Kidney capillary endothelial cell (primary cell): ENCODE measurements around the gene AK4.
"Not testable (repeated sequence)": the region's sequence is repeated elsewhere in the genome, so short reads cannot be mapped to it uniquely, and the experiment has no call there.

ENCODE experiments used
- DNase-seq: peaks from one replicate; pipeline ENCODE4 v3.0.0-alpha.2; 2018; ENCODE audit warnings: low spot score

Gene AK4

GRCh38 chr1:65148178-65148547, at the start of gene AK4:
AK4 (plus strand) TSS chr1:65148203; CDS start chr1:65148408, 205 bp downstream.
- DNase-seq: not testable (repeated sequence)

DNA sequence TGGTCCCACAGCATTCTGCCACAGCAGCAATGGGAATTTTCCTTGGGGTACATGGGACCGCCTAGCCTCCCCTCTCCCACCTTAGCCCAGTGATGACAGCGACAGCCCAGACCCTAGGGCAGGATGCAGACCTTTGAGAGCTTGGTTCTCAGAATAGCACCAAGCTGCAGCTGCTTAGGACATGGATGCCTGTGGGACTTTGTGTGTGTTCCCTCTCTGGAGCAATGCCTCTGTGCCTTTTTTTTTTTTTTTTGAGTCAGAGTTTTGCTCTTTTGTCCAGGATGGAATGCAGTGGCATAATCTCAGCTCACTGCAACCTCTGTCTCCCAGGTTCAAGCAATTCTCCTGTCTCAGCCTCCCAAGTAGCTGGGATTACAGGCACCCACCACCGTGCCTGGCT, 44.2 kb upstream of the AK4 start:
- DNase-seq: no peak

GRCh38 chr1:65104854-65105534, 43.0 kb upstream of the AK4 start:
- no peak for DNase-seq

DNA sequence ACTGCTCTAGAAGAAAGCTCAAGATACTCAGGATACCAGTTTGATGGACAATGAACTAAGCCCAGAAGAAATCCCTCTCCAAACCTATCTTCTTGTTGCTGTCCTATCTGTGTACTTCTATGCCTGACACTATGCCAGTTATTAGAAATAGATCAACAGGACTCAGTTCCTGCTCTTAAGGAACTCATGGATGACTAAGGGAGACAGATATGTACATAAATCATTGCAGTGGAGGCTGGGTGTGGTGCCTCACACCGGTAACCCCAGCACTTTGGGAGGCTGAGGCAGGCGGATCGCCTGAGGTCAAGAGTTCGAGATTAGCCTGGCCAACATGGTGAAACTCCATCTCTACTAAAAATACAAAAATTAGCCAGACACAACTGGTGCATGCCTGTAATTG, 42.4 kb upstream of the AK4 start:
- DNase-seq: no peak

GRCh38 chr1:65108025-65108642, 39.9 kb upstream of the AK4 start:
- DNase-seq: no peak

DNA sequence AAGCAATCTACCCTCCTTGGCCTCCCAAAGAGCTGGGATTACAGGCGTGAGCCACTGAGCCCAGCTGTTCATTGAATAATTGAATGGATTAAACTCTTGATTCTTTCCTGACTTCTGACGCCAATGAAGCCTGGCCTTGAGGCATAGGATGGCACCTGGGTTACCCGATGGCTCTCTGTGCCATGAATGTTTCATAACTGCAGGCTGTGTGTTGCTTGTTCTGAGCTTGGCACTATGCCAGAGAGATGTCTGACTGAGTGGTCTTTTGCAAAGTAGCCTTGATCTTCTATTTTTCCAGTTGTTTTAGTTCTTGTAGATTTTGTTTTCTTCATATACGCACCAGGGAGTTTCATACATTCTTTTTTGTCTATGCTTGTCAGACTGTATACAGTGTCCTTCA, 38.5 kb upstream of the AK4 start:
- no peak for DNase-seq

DNA sequence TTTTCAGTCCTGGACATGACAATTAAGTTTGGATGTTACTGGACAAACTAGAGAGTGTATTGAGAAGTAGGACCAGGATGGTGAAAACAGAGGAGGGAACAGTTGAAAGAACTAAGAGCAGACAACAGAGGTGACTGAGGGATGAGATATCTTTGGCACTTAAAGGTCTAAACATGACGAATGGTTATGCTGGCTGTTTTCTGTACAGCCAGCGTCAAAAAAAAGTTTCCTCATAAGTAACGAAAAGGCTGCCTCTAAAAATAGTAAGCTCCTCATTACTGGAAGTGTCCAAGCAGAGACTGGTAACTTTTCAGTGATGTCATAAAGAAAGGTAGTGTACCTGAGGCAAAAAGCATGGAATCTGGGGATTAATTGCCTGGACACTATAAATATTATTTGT, 35.2 kb upstream of the AK4 start:
- DNase-seq: no peak

GRCh38 chr1:65113298-65113697, 34.7 kb upstream of the AK4 start:
- no peak for DNase-seq

- DNase-seq: no peak
Observed at GRCh38 chr1:65114322-65114721, 33.7 kb upstream of the AK4 start.

GRCh38 chr1:65119951-65120350, 28.1 kb upstream of the AK4 start:
- no peak for DNase-seq

- DNase-seq: not testable (repeated sequence)
Observed at GRCh38 chr1:65129104-65129503, 18.9 kb upstream of the AK4 start.

DNA sequence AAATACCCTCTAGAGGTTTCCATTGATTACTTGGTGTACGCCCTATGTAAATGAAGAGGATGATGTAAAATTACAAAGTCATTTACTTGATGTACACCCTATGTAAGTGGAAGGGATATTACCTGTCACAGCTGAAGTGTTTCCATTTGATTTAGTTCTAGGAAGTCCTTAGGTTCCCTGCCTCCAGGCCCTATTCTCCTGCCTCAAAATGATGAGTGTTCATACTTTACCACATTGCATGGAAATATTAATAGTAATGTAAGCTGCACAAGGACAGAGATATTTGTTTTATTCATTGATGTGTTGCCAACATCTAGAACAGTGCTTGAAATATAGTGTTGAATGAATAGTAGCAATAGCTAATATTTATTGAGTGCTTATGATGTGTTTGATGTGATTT, 9.5 kb upstream of the AK4 start:
- no peak for DNase-seq

DNA sequence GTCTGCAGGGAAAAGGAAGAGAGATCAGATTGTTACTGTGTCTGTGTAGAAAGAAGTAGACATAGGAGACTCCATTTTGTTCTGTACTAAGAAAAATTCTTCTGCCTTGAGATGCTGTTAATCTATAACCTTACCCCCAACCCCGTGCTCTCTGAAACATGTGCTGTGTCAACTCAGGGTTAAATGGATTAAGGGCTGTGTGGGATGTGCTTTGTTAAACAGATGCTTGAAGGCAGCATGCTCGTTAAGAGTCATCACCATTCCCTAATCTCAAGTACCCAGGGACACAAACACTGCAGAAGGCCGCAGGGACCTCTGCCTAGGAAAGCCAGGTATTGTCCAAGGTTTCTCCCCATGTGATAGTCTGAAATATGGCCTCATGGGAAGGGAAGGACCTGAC, 8.2 kb upstream of the AK4 start:
- DNase-seq: not testable (repeated sequence)

GRCh38 chr1:65141394-65141793, 6.6 kb upstream of the AK4 start:
- DNase-seq: peak; percentile 25

- no peak for DNase-seq
Observed at GRCh38 chr1:65141918-65142317, 6.1 kb upstream of the AK4 start.

- DNase-seq: not testable (repeated sequence)
Observed at GRCh38 chr1:65143112-65143658, 4.8 kb upstream of the AK4 start.

DNA sequence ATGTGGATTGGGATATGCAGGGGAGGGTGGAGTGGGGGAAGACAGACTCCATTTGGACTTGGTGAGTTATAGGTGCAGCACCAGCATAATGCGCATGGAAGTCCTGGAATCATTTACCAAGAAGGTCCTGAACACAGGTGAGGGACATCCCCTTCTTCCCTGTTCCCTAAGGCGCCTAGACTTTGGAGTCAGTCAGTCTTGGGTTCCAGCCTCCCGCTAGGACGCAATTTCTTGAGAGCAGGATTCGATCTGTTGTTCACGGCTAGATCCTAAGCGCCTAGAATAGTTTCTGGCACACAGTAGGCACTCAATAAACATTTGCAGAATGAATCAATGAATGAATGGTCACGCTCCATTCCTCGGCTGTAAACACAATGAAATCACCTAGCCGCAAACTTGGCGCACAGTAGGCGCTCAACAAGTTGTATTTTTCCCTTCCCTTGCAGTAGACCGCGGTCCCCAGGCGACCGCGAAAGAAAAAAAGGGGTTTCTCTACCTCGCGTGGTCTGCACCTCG, 1.0 kb upstream of the AK4 start:
- DNase-seq: no peak

GRCh38 chr1:65147424-65148177, 402 bp upstream of the AK4 start:
- peak; percentile 20 for DNase-seq

- DNase-seq: peak; percentile 28
Observed at GRCh38 chr1:65148548-65149350, 746 bp downstream of the AK4 start.

DNA sequence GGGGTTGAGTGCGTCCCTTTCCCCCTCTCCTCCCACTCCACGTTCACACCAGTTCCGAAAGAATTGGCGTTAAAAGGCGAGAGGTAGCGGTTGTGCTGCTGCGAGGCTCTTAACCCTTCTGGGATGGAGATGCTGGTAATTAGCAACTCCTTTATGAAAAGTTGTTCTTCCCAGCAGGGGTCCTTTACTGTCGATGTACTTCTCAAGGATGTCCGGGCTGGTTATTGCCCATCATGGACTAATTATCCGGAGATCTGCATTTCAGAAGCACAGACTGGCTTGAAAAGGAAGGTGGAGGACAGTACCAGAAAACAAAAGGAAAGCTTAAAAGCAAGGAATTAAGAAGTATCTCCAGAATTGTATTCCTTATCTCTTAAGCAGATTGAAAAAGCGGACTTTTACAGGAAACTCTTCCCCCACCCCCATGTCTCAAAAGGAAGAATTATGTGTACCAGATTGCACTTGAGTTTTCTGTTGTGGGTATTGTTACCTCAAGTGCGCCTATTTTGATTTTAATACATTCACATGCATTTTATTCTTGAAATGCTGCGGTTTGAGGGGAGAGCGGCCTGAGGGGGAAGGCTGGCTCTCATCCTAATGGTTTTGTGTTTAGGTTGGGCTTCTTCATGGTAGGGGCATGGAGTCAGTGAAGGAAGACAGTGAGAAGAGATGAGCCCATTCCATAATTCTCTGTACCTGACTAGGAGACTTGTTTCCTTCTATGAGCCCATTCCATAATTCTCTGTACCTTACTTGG, 1.5 kb downstream of the AK4 start:
- DNase-seq: no peak

DNA sequence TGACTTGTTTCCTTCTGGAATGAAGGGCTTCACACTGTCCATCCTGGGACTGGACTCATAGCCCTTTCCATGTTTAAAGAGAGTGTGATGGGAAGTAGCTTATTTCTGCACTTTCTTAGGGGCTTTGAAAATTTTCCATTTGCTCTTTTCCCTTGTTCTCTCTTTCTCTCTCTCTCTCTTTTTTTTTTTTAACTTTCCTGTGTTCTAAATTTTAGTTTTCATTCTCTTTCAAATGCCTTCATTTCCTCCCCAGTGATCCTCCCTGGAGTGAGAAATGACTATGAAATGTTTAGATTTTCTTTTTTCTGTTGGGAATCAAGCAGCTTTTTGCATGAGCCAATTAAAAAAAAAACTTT, 2.1 kb downstream of the AK4 start:
- DNase-seq: no peak
